HG03457 (cell line): ENCODE measurements around the gene LGSN.
"Not testable (repeated sequence)": the region's sequence is repeated elsewhere in the genome, so short reads cannot be mapped to it uniquely, and the experiment has no call there.

Source experiments
- ATAC-seq: cut with Tn5 transposase; IDR thresholded peaks from one replicate; pipeline ENCODE4 v1.9.1; 2021; ENCODE audit warnings: moderate number of reproducible peaks; ENCODE audit not compliant: unreplicated experiment

LGSN gene

GRCh38 chr6:63307581-63308246, 12.1 kb downstream of the LGSN start:
- peak; percentile 57 for ATAC-seq

- ATAC-seq: no peak
These were observed 13.4 kb downstream of the LGSN start for GRCh38 chr6:63306420-63306819.

GRCh38 chr6:63305277-63305676, 14.5 kb downstream of the LGSN start:
- no peak for ATAC-seq

- no peak for ATAC-seq
These were observed 16.3 kb downstream of the LGSN start for GRCh38 chr6:63303476-63303875.

GRCh38 chr6:63299667-63300066, 20.1 kb downstream of the LGSN start:
- no peak for ATAC-seq

GRCh38 chr6:63295553-63296194, 24.1 kb downstream of the LGSN start:
- no peak for ATAC-seq

GRCh38 chr6:63290492-63291058, 29.2 kb downstream of the LGSN start:
- no peak for ATAC-seq

- no peak for ATAC-seq
These were observed 30.4 kb downstream of the LGSN start for GRCh38 chr6:63289269-63289872.

GRCh38 chr6:63280639-63281180, 39.1 kb downstream of the LGSN start:
- no peak for ATAC-seq

GRCh38 chr6:63278916-63279315, 40.9 kb downstream of the LGSN start:
- ATAC-seq: no peak

GRCh38 chr6:63275953-63276352, 43.8 kb downstream of the LGSN start:
- no peak for ATAC-seq

- not testable (repeated sequence) for ATAC-seq
These were observed 44.9 kb downstream of the LGSN start for GRCh38 chr6:63274795-63275430.

GRCh38 chr6:63272397-63272796, 47.4 kb downstream of the LGSN start:
- ATAC-seq: no peak

GRCh38 chr6:63269470-63269869, 50.3 kb downstream of the LGSN start:
- peak; percentile 67 for ATAC-seq

- no peak for ATAC-seq
These were observed 51.2 kb downstream of the LGSN start for GRCh38 chr6:63268574-63268973.

GRCh38 chr6:63267828-63268227, 52.0 kb downstream of the LGSN start:
- no peak for ATAC-seq

GRCh38 chr6:63267046-63267445, 52.7 kb downstream of the LGSN start:
- ATAC-seq: no peak

GRCh38 chr6:63263444-63263843, 56.3 kb downstream of the LGSN start:
- ATAC-seq: no peak

GRCh38 chr6:63261820-63262219, 58.0 kb downstream of the LGSN start:
- ATAC-seq: no peak

GRCh38 chr6:63259153-63259552, 60.6 kb downstream of the LGSN start:
- no peak for ATAC-seq

- no peak for ATAC-seq
These were observed 69.8 kb downstream of the LGSN start for GRCh38 chr6:63249875-63250482.
